GM12891 (cell line): Measurements from ENCODE around the gene TIMELESS.

Experiments
- POLR2A ChIP-seq: IDR thresholded peaks from 2 replicates; pipeline ENCODE4 v1.6.1; 2011; ENCODE audit warnings: low read depth, low read length, control low read depth
- SPI1 ChIP-seq: IDR thresholded peaks from 2 replicates; pipeline ENCODE4 v1.6.1; 2011; ENCODE audit warnings: low read depth, low read length, control low read depth

- TF ChIP-seq SPI1 (no peak), POLR2A (no peak)
These were observed 62.0 kb downstream of the TIMELESS start for GRCh38 chr12:56387152-56387736.
